ENCODE measurements around the gene EPB41L1.

- TF ChIP-seq, protein P1, sequence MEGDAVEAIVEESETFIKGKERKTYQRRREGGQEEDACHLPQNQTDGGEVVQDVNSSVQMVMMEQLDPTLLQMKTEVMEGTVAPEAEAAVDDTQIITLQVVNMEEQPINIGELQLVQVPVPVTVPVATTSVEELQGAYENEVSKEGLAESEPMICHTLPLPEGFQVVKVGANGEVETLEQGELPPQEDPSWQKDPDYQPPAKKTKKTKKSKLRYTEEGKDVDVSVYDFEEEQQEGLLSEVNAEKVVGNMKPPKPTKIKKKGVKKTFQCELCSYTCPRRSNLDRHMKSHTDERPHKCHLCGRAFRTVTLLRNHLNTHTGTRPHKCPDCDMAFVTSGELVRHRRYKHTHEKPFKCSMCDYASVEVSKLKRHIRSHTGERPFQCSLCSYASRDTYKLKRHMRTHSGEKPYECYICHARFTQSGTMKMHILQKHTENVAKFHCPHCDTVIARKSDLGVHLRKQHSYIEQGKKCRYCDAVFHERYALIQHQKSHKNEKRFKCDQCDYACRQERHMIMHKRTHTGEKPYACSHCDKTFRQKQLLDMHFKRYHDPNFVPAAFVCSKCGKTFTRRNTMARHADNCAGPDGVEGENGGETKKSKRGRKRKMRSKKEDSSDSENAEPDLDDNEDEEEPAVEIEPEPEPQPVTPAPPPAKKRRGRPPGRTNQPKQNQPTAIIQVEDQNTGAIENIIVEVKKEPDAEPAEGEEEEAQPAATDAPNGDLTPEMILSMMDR (IDR thresholded peaks at IDR 0.05): no peak
- TF ChIP-seq EZH2 (IDR thresholded peaks at IDR 0.05): no peak
These were observed 32.3 kb upstream of the EPB41L1 start for GRCh38 chr20:36121981-36122930.
